ENCODE results near the gene XRRA1.
A peak's percentile ranks its signal among the peaks of the same experiment; 100 is the strongest.
"Not testable (repeated sequence)": the region's sequence is repeated elsewhere in the genome, so short reads cannot be mapped to it uniquely, and the experiment has no call there.

Gene XRRA1

DNA sequence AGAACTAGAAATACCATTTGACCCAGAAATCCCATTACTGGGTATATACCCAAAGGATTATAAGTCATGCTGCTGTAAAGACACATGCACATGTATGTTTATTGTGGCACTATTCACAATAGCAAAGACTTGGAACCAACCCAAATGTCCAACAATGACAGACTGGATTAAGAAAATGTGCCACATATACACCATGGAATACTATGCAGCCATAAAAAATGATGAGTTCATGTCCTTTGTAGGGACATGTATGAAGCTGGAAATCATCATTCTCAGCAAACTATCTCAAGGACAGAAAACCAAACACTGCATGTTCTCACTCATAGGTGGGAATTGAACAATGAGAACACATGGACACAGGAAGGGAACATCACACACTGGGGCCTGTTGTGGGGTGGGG is 55.9 kb downstream of the XRRA1 start:
- not testable (repeated sequence) for DNase-seq

DNA sequence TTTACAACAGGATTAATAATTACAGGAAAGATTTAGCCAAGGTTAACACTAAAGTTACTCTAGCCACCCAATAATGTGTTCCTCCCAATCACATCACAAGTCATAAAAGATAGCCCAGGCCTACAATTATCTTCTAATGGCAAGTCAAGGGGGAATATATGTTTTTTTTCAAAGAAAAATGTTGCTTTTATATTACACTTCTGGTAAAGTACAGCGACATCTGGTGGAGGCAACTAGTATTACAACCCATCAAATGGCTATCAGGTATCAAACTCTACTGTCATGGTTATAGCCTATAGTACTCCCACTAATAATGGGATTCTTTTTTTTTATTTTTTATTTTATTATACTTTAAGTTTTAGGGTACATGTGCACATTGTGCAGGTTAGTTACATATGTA is 71.8 kb downstream of the XRRA1 start:
- no peak for DNase-seq

- no peak for DNase-seq
Observed at GRCh38 chr11:74871037-74871436, 77.9 kb downstream of the XRRA1 start.

GRCh38 chr11:74870485-74870884 is 78.4 kb downstream of the XRRA1 start:
- peak; percentile 40 for DNase-seq

DNA sequence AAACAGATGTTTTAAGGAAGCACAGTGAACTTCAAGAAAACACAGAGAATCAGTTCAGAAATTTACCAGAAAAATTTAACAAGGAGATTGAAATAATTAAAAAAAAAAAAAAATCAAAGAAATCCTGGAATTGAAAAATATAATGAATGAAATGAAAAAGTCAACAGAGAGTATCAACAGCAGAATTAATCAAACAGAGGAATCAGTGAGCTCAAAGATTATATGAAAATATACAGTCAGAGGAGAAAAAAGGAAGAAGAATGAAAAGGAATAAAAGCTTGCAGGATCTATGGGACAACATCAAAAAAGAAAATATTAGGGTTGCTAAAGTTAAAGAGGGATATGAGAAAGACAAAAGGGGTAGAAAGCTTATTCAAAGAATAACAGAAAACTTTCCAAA is 82.3 kb downstream of the XRRA1 start:
- no peak for DNase-seq

GRCh38 chr11:74863410-74863809 is 85.5 kb downstream of the XRRA1 start:
- DNase-seq, result no peak

DNA sequence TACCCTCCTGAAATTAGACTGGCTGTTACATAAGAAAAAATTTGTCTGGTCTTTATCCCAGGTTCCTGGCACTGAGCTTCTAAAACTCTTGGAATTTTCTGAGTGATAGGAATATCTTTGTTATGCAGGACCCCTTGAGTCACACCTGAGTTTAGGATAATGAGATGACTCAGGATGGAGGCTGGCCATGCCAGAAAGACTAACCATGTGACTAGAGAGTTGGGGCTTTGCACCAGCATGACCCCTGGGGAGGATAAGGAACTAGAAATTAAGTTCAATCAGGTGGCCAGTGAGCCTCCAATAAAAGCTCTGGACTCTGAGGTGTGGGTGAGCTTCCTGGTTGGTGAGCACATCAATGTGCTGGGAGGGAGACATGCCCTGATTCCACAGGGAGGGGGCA is 88.1 kb downstream of the XRRA1 start:
- DNase-seq, result no peak

GRCh38 chr11:74853223-74853622 is 95.7 kb downstream of the XRRA1 start:
- DNase-seq, result no peak

- DNase-seq, result no peak
Observed at GRCh38 chr11:74849525-74850391, 99.1 kb downstream of the XRRA1 start.

DNA sequence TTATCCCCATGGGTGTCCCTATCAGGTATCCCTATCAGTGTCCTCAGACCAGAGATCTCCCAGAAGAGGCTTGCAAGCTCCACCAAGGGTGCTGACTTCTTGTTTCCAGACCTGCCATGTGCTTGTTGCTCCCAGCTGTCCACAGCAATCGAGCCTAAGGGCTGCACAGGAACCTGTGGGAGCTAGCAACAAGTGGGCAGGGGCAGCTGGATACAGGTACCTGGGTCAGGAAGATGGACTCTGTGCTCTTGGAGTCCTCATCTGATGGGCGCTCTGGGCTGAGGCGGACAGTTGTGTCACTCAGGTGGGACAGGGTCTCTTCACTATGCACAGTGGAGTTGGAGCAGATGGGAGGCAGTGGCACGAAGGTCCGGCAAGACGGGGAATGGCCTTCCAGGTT is 101.0 kb downstream of the XRRA1 start:
- DNase-seq, result no peak

DNA sequence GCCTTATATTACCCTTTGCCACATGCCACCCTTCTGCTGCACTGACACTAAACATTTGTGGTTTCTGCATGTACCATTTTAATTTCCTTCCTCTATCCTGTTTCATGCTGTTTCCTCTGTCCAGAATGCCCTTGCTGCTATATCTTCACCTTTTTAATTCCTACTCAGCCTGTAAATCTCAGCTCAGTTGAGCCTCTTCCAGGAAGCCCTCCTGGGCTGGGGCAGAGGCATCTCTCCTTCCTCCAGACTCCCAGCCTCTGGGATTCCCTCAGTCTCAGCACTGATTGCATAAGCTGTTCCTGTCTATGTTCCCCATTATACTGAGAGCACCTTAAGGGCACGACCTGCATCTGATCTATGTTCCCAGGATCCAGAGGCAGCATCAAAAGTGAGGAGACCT is 101.5 kb downstream of the XRRA1 start:
- no peak for DNase-seq

GRCh38 chr11:74846770-74847169 is 102.1 kb downstream of the XRRA1 start:
- DNase-seq, result no peak

DNA sequence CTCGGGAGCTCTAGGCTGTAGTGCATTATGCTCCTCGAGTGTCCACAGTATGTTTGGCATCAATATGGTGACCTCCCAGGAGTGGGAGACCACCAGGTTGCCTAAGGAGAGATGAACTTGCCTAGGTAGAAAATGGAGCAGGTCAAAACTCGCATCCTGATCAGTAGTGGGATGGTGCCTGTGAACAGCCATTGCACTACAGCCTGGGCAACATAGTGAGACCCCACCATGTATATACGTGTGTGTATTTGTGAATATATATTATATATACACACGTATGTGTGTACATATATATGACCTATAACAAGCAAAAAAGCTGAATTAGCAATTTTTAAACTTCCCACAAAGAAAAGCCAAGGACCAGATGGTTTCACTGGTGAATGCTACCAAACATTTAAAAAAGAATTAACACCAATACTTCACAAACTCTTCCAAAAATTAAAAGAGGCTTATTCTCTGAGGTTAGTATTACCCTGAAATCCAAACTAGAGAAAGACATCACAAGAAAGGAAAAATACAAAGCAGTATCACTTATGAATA is 102.8 kb downstream of the XRRA1 start:
- DNase-seq, result no peak

GRCh38 chr11:74844865-74845264 is 104.0 kb downstream of the XRRA1 start:
- no peak for DNase-seq

- no peak for DNase-seq
Observed at GRCh38 chr11:74844072-74844471, 104.8 kb downstream of the XRRA1 start.

- DNase-seq, result no peak
Observed at GRCh38 chr11:74842967-74843366, 105.9 kb downstream of the XRRA1 start.

DNA sequence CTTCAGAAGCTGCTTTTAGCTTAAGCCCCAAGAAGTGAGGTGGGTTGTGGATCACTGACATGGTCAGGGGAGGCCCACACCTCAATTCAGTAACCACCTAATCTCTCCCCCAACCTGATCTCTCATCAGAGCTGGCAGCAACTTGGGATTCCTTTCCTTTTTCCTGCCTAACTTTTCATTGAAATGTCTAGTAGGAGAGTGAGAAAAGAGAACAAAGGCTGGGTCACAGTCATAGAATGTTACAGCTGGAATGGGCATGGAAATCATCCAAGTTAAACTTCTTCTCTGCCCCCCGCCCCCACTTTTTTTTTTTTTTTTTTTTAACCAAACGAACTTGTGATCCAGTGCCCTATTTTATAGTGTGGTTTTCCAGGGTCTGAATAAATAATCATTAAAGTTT is 108.4 kb downstream of the XRRA1 start:
- DNase-seq, result no peak

GRCh38 chr11:74839971-74840370 is 108.9 kb downstream of the XRRA1 start:
- DNase-seq, result no peak

DNA sequence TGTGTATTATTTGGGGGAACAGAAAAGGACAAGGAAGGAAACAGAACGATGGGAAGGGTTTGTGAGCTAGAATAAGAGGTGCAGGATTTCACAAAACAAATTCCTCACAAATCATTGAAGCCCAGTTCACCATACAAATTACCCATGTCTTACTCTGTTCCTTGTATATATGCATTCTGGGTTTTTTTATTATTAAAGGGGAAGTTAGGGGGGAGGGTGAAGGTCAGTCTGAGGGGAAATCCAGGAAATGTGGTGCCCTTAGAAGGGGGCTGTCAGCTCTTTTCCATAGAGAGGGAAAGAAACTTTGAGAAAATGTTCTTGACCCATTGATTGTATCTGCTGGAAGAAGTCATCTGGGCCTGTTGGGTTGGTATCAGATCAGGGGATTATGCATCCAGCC is 109.4 kb downstream of the XRRA1 start:
- no peak for DNase-seq

DNA sequence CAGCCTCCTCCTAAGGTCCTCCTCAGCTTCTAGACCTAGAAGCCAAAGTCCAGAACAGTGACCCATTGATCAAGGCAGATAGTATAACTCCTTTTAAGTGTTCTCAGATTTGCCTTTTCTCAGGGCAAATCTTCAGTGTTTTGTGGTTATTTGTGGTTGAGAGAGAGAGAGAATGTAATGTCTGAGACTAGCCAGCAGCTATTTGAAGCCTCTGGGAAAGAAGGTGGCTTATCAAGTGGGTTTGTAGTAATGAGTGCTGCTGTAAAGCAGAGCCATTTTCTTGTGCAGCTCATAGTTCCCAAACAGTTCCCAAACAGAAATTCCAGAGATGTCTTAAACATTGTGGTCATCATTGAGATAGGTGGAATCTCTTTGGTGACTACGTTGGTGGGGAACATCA is 110.7 kb downstream of the XRRA1 start:
- no peak for DNase-seq

DNA sequence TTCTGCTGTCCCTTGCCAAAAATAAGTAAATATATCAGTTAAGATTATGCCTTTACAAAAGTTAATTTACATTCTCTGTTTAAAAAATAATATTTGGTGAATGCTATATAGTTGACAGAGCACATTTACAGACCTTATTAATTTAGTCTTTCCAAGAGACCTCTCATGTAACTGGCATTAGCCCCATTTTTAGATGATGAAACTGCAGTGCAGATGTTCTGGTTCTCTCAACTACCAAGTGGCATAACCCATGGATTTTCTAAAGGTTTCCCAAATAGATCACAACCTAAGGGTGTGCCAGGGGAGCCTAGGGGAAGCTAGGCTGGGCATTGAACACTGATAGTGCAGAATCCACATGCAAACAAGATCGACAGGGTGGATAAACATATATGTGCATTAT is 111.7 kb downstream of the XRRA1 start:
- no peak for DNase-seq

- no peak for DNase-seq
Observed at GRCh38 chr11:74826901-74827300, 122.0 kb downstream of the XRRA1 start.

GRCh38 chr11:74825596-74825995 is 123.3 kb downstream of the XRRA1 start:
- not testable (repeated sequence) for DNase-seq

DNA sequence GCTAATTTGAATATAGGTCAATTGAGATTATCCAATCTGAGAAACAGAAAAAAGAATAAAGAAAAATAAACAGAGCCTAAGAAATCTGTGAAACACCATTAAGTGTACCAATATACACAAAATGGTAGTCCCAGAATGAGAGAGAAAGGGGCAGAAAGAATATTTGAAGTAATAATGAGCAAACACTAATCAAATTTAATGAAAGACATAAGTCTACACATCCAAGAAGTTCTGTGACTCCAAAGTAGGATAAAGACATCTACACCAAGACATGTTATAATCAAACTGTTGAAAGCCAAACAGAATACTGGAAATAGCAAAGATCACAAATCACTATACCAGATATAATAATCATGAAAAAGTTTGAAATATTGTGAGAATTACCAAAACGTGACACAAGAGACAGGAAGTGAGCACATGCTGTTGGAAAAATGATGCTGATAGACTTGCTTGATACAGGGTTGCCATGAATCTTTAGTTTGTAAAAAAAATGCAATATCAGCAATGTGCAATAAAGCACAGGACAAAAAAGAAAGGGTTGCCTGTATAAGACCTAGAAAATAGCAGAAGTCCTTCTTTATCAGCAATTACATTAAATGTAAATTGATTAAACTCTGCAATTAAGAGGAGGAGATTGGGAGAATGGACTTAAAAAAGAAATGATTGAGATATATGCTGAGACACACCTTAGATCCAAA is 124.5 kb downstream of the XRRA1 start:
- no peak for DNase-seq

Data from activated CD4-positive, alpha-beta T cell treated with anti-CD3 and anti-CD28 coated beads, Interleukin-2, amount 50 U/mL, for 16 hours (primary cell).